Activated naive CD8-positive, alpha-beta T cell treated with anti-CD3 and anti-CD28 coated beads, Interleukin-2, amount 10 ng/mL, durations not matched to agents 7 days and 5 days (primary cell): ENCODE data around the gene SEC61G. TPM values are rescaled to one million over a fixed set of nuclear protein-coding genes. Genes with fewer than 3 reads are reported as not detected.

Experiments
- ATAC-seq: fragments of 150-1000 bp; cut with Tn5 transposase; one replicate; pipeline ENCODE4 v1.10.0; 2021; ENCODE audit warnings: low read depth, moderate library complexity
- POLR2A ChIA-PET: fragments of 350-600 bp; sonication (Branson Sonifier 250); formaldehyde crosslinking; loops from one replicate; lab custom pipeline; 2021; ENCODE audit warnings: antibody characterized with exemption; lab: Charles Lee
- DNase-seq: peaks from one replicate; pipeline ENCODE4 v3.0.0; 2021
- H3K27ac Mint-ChIP-seq: one replicate; pipeline ENCODE4 v1.8.0; 2022; ENCODE audit warnings: mild to moderate bottlenecking, mixed read lengths
- H3K27me3 Mint-ChIP-seq: one replicate; pipeline ENCODE4 v1.8.0; 2022; ENCODE audit warnings: mild to moderate bottlenecking, moderate library complexity, mixed read lengths
- H3K36me3 Mint-ChIP-seq: one replicate; pipeline ENCODE4 v1.8.0; 2021; ENCODE audit warnings: mild to moderate bottlenecking, mixed read lengths
- H3K4me1 Mint-ChIP-seq: one replicate; pipeline ENCODE4 v1.8.0; 2021; ENCODE audit warnings: mixed read lengths
- H3K4me3 Mint-ChIP-seq: one replicate; pipeline ENCODE4 v1.8.0; 2022; ENCODE audit warnings: mild to moderate bottlenecking, moderate library complexity, mixed read lengths
- H3K9me3 Mint-ChIP-seq: one replicate; pipeline ENCODE4 v1.8.0; 2021; ENCODE audit warnings: mixed read lengths
- total RNA-seq, 2 experiments: library from RNA; stranded (reverse); gene quantifications; one replicate each; pipeline ENCODE4 v1.2.3, GENCODE V29; 2021

The SEC61G gene
- total RNA-seq, 2 experiments from 2014 or later, result 93.4 to 96.0 TPM

DNA sequence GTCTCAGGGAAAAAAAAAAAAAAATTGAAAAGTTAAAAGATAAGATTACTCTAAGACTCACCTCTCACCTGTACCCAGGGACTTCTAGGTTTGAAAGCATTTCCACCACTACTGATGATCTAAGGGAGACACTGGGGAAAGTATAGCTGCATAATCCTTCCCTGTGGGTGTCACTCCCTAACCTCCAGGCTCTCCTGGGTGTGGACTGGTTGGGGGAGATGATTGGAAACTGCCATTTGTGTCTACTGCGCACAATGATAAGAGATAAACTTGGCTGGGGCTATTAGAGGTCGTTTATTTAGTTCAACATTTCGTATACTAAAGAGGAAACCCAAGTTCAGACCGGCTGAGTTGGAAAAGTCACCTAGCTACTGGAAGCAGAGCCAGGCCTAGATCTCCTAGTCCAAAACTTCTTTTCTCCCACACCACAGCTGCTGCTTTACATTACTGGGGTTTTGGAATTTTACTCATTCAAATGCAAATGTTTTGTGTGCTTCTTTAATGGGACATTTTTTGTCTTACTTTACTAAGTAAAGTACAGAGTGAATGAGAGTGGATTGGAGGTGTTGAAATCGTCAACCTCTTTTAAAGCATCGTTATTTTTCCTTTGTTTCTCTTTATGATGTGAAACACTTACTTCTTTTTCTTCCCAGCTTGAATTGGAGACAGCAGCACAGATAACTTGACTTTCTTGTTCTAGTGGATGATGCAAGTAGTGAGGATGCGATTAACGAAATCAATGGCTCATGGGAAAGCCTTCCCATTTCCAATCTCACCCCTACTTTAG, 22.3 kb upstream of the SEC61G start:
- no peaks in the 10 kb centered on the region for H3K36me3 Mint-ChIP-seq
- H3K4me3 Mint-ChIP-seq, result no peak overlapping the region
- peaks cover 7% of the 10 kb centered on the region for H3K27me3 Mint-ChIP-seq
- ATAC-seq (no peak), DNase-seq (no peak)
- no peaks in the 10 kb centered on the region for H3K9me3 Mint-ChIP-seq
- no peaks in the 10 kb centered on the region for H3K4me1 Mint-ChIP-seq
- POLR2A ChIA-PET, result interaction anchor here (1.4 kb wide), 1 partner anchor 22 kb away, joined by 5 read pairs; the partner anchor contains the start of gene SEC61G
- no peak overlapping the region for H3K27ac Mint-ChIP-seq

DNA sequence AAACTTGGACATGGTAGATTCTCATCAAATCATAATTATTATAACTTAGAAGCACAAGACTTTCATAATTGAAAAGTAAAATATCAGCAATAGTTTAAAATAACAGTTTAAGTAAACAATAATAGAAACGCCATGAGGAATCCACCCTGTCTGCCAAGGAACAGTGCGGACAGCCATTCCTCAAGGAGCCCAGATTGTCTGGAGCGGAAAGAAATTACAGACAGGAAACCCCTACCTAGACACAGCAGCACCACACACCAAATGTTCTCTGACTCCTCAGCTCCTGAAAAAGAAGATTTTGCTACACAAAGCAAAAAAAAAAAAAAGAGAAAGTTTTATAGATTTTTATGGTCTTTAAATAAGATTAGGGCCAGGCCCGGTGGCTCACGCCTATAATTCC, 21.5 kb upstream of the SEC61G start:
- Mint-ChIP-seq H3K4me3 (no peak overlapping the region), H3K4me1 (no peaks in the 10 kb centered on the region), H3K27ac (no peak overlapping the region), H3K27me3 (peaks cover 7% of the 10 kb centered on the region), H3K9me3 (no peaks in the 10 kb centered on the region), H3K36me3 (no peaks in the 10 kb centered on the region)
- ATAC-seq (no peak), DNase-seq (no peak)
- POLR2A ChIA-PET, result interaction anchor here (1.4 kb wide), 1 partner anchor 21 kb away, joined by 5 read pairs; the partner anchor contains the start of gene SEC61G

DNA sequence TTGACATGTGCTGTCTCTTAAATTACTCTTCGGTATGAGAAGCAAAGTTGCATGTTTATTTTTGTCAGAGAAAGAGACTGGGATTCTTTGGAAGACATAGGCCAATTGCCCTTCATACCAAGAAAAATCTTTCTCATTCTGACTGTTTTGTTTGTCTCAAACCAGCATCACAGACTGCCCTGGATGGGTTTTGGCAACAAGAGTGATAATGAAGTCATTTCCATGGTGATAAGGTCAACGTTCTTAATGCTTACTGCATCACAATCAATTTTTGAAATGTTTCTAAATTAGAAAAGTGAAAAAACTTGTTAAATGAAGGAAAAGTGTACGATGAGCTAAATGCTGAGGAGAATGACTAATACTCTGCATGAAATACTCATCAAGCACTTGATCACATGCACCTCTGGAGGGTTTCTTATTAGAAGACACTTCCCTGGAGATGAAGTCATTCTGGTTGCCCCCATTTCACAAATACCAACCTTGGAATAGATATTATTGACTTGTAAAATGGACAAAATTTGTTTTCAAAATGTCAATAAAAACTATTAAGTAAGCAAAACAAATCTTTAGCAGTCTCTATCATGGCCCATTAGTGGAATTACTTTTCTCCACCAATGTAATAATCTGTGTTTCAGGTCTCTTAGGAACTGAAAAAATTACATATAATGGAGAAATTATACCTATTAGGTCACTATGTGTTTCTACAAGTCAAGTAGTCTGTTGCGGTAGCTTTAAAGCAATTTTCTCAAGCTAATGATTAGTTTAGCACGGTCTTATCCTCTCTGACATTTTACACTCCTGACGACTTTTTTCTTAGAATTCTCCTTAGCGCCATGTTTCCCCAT, 19.9 kb upstream of the SEC61G start:
- Mint-ChIP-seq H3K9me3 (no peaks in the 10 kb centered on the region), H3K27ac (no peak overlapping the region), H3K27me3 (peaks cover 3% of the 10 kb centered on the region), H3K4me1 (no peaks in the 10 kb centered on the region), H3K36me3 (no peaks in the 10 kb centered on the region), H3K4me3 (no peak overlapping the region)
- DNase-seq, result no peak
- ATAC-seq, result no peak
- POLR2A ChIA-PET, result no interaction called here

DNA sequence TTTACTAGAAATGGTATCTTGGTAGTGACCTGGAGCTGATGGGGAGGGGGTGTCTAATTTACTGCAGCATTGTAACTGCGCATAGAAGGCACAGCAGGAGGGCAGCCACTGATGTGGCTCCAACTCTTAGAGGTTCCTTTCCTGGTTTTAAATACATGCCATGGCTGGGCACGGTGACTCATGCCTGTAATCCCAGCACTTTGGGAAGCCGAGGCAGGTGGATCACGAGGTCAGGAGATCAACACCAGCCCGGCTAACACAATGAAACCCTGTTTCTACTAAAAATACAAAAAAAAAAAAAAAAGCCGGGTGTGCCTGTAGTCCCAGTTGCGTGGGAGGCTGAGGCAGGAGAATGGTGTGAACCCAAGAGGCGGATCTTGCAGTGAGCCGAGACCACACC, 19.2 kb upstream of the SEC61G start:
- Mint-ChIP-seq H3K4me3 (no peak overlapping the region), H3K27ac (no peak overlapping the region), H3K36me3 (no peaks in the 10 kb centered on the region), H3K9me3 (no peaks in the 10 kb centered on the region), H3K27me3 (peaks cover 3% of the 10 kb centered on the region), H3K4me1 (peaks cover 3% of the 10 kb centered on the region)
- POLR2A ChIA-PET, result no interaction called here
- DNase-seq (no peak), ATAC-seq (no peak)

DNA sequence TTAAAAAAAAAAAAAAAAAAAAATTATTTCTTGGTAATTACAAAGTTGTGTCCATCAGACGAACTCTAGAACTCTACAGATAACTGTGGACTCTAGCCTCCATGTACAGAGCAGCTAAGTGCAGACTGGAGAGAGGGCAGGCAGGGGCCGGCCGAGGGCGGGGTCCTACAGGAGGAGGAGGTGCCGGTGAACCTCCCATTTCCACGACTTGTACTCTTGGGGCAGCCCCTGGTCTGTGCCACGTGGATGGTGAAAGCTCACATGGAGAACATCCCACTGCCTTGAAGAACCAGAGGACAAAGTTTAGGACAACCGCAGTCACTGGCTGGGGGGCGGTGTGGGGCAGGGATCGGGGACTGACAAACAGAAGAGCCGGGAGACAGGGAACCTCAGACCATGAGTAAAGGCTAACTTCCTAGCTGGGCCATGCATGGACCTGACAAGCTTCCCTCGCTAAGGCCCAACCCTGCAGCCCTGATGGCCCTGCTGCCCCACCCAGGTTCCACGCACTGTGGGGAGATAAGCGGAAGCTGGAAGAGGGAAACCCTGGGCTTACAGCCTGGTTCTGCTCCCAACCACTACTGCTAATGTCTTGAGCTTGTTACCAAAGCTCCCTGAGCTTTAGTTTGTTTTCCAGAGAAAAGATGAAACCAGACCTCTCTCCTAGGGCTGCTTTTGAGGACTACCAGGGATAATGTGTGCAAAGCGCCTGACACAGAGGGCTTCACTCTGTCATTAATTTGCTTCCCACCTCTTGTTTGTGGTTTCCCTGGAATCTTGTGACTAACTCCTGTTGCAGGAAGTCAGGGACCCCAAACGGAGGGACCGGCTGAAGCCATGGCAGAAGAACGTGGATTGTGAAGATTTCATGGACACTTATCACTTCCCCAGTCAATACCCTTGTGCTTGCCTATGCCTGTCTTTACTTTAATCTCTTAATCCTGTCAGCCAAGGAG, 16.1 kb upstream of the SEC61G start:
- Mint-ChIP-seq H3K36me3 (no peaks in the 10 kb centered on the region), H3K27ac (no peak overlapping the region), H3K4me3 (no peak overlapping the region), H3K9me3 (no peaks in the 10 kb centered on the region), H3K27me3 (peaks cover 17% of the 10 kb centered on the region), H3K4me1 (peaks cover 3% of the 10 kb centered on the region)
- POLR2A ChIA-PET, result interaction anchor here (3.1 kb wide), 1 partner anchor 16 kb away, joined by 12 read pairs; the partner anchor contains the start of gene SEC61G
- ATAC-seq (no peak), DNase-seq (no peak)

DNA sequence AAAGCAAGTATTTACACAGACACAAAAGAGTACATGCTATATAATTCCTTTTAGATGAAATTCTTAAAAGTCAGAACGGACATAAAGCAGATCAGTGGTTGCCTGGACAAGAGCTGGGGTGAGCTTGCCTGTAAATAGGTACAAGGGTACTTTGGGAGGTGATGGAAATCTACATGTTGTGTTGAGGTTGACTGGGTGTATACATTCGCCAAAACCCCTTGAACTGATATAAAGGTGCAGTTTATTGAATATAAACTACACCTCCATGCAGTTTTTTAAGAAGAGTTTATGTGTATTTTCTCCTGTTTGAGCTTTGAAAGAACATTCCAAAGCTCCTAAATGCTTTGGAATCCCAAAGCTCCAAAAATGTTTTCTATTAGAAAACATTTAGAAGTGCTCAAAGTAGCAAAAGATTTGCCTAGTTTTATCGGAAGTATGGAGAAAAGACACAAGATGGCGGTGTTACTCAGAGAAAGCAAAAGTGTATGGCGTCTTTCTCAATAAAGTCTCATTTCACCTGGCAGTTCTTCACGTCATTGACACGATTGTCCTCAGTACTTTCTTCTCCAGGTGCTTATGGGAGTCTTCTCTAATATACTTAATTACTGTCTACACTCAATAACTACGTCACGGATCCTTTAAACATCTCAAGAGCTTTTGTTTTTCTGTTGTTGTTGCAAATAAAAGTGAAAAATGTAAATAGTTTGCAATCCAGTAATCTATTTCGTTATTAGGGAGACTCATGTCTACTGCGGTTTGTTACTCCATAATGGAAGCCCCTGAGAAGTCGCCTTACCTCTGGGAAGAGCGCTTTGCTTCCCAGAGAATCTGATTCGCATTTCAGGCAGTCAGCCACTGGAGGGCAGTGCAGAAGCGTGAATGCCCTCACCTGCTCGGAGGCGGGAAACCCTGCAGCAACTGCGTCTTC, 14.7 kb upstream of the SEC61G start:
- peaks cover 23% of the 10 kb centered on the region for H3K27me3 Mint-ChIP-seq
- ATAC-seq (peak; percentile 76), DNase-seq (peak; percentile 59)
- POLR2A ChIA-PET, result interaction anchor here (3.1 kb wide), 1 partner anchor 15 kb away, joined by 12 read pairs; the partner anchor contains the start of gene SEC61G
- no peaks in the 10 kb centered on the region for H3K36me3 Mint-ChIP-seq
- H3K4me3 Mint-ChIP-seq, result peak overlapping the region; percentile 72
- H3K4me1 Mint-ChIP-seq, result peaks cover 3% of the 10 kb centered on the region
- H3K9me3 Mint-ChIP-seq, result no peaks in the 10 kb centered on the region
- H3K27ac Mint-ChIP-seq, result no peak overlapping the region

DNA sequence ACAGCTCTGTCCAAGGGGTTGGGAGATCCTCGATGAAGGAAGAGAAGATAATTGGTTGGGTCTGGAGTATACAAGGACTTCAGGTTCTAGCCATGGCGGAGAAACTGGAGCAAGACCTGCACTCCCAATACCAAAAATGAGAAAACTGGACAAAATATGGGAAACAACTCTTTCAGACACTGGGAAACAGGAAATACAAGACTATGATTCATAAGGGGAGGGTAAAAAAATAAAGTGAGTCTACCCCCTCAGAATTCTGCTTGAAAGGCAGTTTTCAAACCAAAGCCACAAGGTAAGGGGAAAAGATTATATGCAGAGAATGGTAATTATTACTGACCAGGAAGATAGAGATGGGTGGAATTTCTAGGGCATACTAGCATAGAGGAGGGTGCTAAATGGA, 10.2 kb upstream of the SEC61G start:
- DNase-seq (no peak), ATAC-seq (no peak)
- no peak overlapping the region for H3K4me3 Mint-ChIP-seq
- H3K36me3 Mint-ChIP-seq, result no peaks in the 10 kb centered on the region
- H3K4me1 Mint-ChIP-seq, result peaks cover 3% of the 10 kb centered on the region
- H3K27me3 Mint-ChIP-seq, result peaks cover 23% of the 10 kb centered on the region
- POLR2A ChIA-PET, result no interaction called here
- no peaks in the 10 kb centered on the region for H3K9me3 Mint-ChIP-seq
- no peak overlapping the region for H3K27ac Mint-ChIP-seq

DNA sequence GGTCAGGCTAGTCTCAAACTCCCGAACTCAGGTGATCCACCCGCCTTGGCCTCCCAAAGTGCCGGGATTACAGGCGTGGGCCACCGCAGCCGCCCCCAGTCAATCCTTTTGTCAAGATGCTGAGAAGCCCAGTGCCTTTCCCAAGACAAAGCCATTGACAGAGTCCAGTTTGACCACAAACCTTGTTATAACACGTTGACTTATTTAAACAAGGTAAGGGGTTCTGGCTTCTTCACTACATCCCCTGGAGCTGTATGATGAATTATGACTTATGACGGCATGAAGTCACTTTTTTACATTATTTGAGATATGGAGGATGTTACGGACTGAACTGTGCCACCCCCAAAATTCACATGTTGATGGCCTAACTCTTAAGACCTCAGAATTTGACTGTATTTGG, 5.8 kb upstream of the SEC61G start:
- POLR2A ChIA-PET, result no interaction called here
- H3K4me1 Mint-ChIP-seq, result peaks cover 4% of the 10 kb centered on the region

DNA sequence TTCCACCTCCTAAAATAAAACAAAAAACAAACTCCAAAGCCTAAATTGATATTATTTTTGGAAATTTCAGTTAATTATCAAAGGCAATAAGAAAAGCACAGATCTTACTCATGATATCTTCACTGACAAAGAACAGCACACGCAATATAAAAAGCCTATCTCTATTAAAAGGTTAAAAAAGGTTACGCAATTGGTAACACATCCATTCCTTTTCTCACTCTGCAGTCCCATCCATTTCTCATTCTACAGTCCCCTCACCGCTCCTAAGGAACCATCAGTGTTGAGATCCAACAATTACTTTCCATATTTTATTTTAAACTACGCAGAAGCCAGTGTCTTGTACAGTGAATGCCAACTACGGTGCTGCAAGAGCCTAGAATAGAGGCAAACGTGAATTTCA, 1.3 kb downstream of the SEC61G start:
- Mint-ChIP-seq H3K4me1 (peaks cover 14% of the 10 kb centered on the region), H3K36me3 (peaks cover 12% of the 10 kb centered on the region), H3K4me3 (peak overlapping the region; percentile 100), H3K9me3 (no peaks in the 10 kb centered on the region), H3K27ac (peak overlapping the region; percentile 93), H3K27me3 (no peaks in the 10 kb centered on the region)
- ATAC-seq (no peak), DNase-seq (no peak)
- POLR2A ChIA-PET, result interaction anchor here (1.1 to 1.3 kb wide), 2 partner anchors 13 to 608 kb away, joined by 3 to 4 read pairs; no protein-coding TSS in a partner anchor

More for the DNA sequence above, 5.8 kb upstream of the SEC61G start:
- DNase-seq (no peak), ATAC-seq (no peak)
- no peaks in the 10 kb centered on the region for H3K9me3 Mint-ChIP-seq
- no peak overlapping the region for H3K27ac Mint-ChIP-seq
- no peaks in the 10 kb centered on the region for H3K36me3 Mint-ChIP-seq
- peaks cover 16% of the 10 kb centered on the region for H3K27me3 Mint-ChIP-seq
- no peak overlapping the region for H3K4me3 Mint-ChIP-seq

DNA sequence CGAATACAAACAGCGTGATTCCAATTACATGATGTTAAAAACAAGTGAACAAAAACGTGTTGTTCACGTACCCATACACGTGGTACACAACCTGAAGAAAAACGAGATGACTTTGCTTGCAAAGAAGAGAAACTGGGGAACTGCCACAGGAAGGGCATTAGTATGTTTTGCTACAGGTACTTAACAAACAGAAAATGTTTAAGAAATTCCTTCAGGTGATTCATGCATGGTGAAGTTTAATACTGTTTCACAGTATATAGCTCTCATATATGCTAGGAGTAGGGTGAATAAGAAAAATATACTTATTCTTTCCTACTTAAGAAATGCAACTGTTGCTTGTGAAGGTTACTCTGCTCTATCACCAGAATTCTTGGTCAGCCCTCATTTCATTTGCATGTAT, 9.8 kb downstream of the SEC61G start:
- DNase-seq, result no peak
- Mint-ChIP-seq H3K9me3 (no peaks in the 10 kb centered on the region), H3K4me3 (no peak overlapping the region), H3K27ac (no peak overlapping the region), H3K36me3 (peaks cover 37% of the 10 kb centered on the region), H3K27me3 (no peaks in the 10 kb centered on the region), H3K4me1 (peaks cover 2% of the 10 kb centered on the region)
- ATAC-seq, result no peak
- POLR2A ChIA-PET, result interaction anchor here (0.7 to 1.1 kb wide), 2 partner anchors 9 to 10 kb away, joined by 3 read pairs; partner anchors contain the start of gene SEC61G

DNA sequence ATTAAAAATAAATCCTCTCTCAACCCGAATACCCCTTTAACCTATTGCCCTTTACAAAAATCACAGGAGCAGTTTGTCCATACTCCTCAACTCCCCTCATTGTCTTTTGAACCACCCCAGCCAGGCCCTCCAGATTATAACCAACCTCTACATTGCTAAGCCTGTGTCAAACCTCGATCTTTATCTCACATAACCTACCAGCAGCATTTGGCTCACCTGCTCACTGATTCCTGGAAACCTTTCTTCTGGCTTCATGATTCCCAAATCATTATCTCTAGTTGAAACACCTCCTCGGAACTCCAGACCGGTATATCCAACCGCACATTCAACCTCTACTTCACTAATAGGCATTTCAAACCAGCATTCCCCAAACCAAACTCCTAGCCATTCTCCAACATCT, 11.8 kb downstream of the SEC61G start:
- Mint-ChIP-seq H3K36me3 (peaks cover 28% of the 10 kb centered on the region), H3K4me1 (no peaks in the 10 kb centered on the region), H3K4me3 (no peak overlapping the region), H3K27me3 (no peaks in the 10 kb centered on the region), H3K27ac (no peak overlapping the region), H3K9me3 (no peaks in the 10 kb centered on the region)
- ATAC-seq (no peak), DNase-seq (no peak)
- POLR2A ChIA-PET, result no interaction called here

DNA sequence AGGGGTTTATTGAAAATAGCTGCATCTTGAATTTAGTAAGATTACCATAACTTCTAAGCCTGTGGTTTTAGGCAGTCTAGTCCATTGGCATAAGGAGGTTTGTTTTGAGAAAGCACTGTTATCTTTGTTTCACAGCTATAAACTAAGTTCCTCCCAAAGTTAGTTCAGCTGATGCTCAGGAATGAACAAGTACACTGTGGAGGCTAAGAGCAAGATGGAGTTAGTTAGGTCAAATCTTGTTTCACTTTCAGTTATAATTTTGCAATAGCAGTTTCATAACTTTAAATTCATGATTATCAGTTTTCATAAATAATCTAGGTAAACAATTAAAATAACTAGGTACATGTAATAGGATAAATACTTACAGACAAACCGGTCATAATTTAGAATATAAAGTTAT, 15.4 kb downstream of the SEC61G start:
- H3K9me3 Mint-ChIP-seq, result no peaks in the 10 kb centered on the region
- no peak overlapping the region for H3K4me3 Mint-ChIP-seq
- no peaks in the 10 kb centered on the region for H3K4me1 Mint-ChIP-seq
- ATAC-seq (no peak), DNase-seq (no peak)
- POLR2A ChIA-PET, result no interaction called here
- no peak overlapping the region for H3K27ac Mint-ChIP-seq
- no peaks in the 10 kb centered on the region for H3K27me3 Mint-ChIP-seq
- peaks cover 16% of the 10 kb centered on the region for H3K36me3 Mint-ChIP-seq
